ENCODE data around the gene APOO. TPM values are rescaled to one million over a fixed set of nuclear protein-coding genes. Genes with fewer than 3 reads are reported as not detected.

Gene APOO
- total RNA-seq, 1 experiment from 2014 or later, result 42.3 TPM

DNA sequence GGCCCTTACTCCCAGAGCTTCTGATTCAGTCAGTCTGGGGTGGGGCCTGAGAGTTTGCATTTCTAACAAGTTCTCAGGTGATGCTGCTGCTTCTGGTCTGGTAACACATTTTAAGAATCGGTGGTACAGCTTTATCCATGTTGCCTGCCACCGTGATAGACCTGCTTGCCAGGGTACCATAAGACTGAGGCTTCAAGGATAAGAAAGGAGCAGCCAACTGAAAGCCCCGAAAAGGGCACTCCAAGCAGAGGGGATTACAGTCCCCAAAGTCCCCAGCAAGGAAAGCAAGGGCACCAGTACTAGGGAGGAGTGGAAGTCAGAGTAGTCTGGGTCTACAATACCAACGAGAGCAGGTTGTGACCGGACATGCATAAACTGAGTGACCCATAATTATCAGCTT lies 49.8 kb downstream of the APOO start:
- BruUV-seq (replicated peaks), result no TSS peak
- Histone ChIP-seq H3K79me2 (ENCODE audit: low read depth) (no peaks in the 10 kb centered on the region), H3K4me3 (no peak overlapping the region), H3K9me3 (ENCODE audit: insufficient read depth, low read depth) (no peaks in the 10 kb centered on the region), H3K4me1 (replicated peaks; ENCODE audit: insufficient read depth) (no peaks in the 10 kb centered on the region), H3K4me2 (no peak overlapping the region), H3K9me2 (ENCODE audit: insufficient read depth) (no peaks in the 10 kb centered on the region), H3K36me3 (ENCODE audit: low read depth) (no peaks in the 10 kb centered on the region), H3K27ac (no peak overlapping the region), H2AFZ (no peak overlapping the region), H3K27me3 (ENCODE audit: insufficient read depth, low read depth) (no peaks in the 10 kb centered on the region), H4K20me1 (ENCODE audit: insufficient read depth) (no peaks in the 10 kb centered on the region), H3F3A (ENCODE audit: insufficient read depth, low read depth) (no peaks in the 10 kb centered on the region)
- POLR2A ChIA-PET (ENCODE audit: unreplicated experiment), result interaction anchor here (0.6 kb wide), 1 partner anchor 13 kb away, joined by 6 read pairs; no protein-coding TSS in a partner anchor
- CTCF ChIA-PET, result no interaction called here
- TF ChIP-seq, protein P1, sequence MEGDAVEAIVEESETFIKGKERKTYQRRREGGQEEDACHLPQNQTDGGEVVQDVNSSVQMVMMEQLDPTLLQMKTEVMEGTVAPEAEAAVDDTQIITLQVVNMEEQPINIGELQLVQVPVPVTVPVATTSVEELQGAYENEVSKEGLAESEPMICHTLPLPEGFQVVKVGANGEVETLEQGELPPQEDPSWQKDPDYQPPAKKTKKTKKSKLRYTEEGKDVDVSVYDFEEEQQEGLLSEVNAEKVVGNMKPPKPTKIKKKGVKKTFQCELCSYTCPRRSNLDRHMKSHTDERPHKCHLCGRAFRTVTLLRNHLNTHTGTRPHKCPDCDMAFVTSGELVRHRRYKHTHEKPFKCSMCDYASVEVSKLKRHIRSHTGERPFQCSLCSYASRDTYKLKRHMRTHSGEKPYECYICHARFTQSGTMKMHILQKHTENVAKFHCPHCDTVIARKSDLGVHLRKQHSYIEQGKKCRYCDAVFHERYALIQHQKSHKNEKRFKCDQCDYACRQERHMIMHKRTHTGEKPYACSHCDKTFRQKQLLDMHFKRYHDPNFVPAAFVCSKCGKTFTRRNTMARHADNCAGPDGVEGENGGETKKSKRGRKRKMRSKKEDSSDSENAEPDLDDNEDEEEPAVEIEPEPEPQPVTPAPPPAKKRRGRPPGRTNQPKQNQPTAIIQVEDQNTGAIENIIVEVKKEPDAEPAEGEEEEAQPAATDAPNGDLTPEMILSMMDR (conservative IDR thresholded peaks at IDR 0.05), result no peak
- TF ChIP-seq EZH2 (IDR thresholded peaks at IDR 0.05; ENCODE audit: low read depth), result no peak
- DNase-seq, result no peak
- intact Hi-C loops (cut with micrococcal nuclease; ENCODE audit: unreplicated experiment), result no loop called here

DNA sequence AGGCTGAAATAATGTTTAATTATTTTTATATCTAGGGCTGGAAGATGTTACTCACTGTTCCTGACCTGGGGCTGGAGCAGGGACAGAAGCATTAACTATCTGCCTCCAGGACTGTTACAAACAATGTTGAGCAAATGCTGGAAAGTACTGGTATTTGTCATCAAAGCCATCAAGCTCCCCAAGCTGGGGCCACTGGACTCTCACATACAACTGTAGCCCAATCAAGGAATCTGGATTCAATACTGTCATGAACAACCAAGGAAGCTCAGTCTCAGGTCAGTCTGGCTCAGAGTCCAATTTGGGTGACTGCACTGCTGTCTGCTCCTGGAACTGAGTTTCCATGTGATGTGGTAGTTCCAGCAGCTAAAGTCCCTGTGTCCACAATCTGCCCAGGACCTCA lies 50.4 kb downstream of the APOO start:
- Histone ChIP-seq H3K4me2 (no peak overlapping the region), H2AFZ (no peak overlapping the region), H3K27ac (no peak overlapping the region), H3K4me3 (no peak overlapping the region), H3K4me1 (replicated peaks; ENCODE audit: insufficient read depth) (no peaks in the 10 kb centered on the region), H3F3A (ENCODE audit: insufficient read depth, low read depth) (no peaks in the 10 kb centered on the region), H3K27me3 (ENCODE audit: insufficient read depth, low read depth) (no peaks in the 10 kb centered on the region), H3K9me3 (ENCODE audit: insufficient read depth, low read depth) (no peaks in the 10 kb centered on the region), H3K36me3 (ENCODE audit: low read depth) (no peaks in the 10 kb centered on the region), H3K79me2 (ENCODE audit: low read depth) (no peaks in the 10 kb centered on the region), H4K20me1 (ENCODE audit: insufficient read depth) (no peaks in the 10 kb centered on the region), H3K9me2 (ENCODE audit: insufficient read depth) (no peaks in the 10 kb centered on the region)
- DNase-seq, result no peak
- no peak for TF ChIP-seq EZH2 (IDR thresholded peaks at IDR 0.05; ENCODE audit: low read depth)
- TF ChIP-seq, protein P1 (conservative IDR thresholded peaks at IDR 0.05), result no peak
- POLR2A ChIA-PET (ENCODE audit: unreplicated experiment), result interaction anchor here (0.6 kb wide), 1 partner anchor 12 kb away, joined by 6 read pairs; no protein-coding TSS in a partner anchor
- BruUV-seq (replicated peaks), result no TSS peak
- CTCF ChIA-PET, result no interaction called here
- intact Hi-C loops (cut with micrococcal nuclease; ENCODE audit: unreplicated experiment), result no loop called here

- Histone ChIP-seq H3K9me3 (ENCODE audit: insufficient read depth, low read depth) (no peaks in the 10 kb centered on the region), H3K9me2 (ENCODE audit: insufficient read depth) (no peaks in the 10 kb centered on the region), H3F3A (ENCODE audit: insufficient read depth, low read depth) (no peaks in the 10 kb centered on the region), H3K27me3 (ENCODE audit: insufficient read depth, low read depth) (no peaks in the 10 kb centered on the region), H3K36me3 (ENCODE audit: low read depth) (no peaks in the 10 kb centered on the region), H3K4me1 (replicated peaks; ENCODE audit: insufficient read depth) (no peaks in the 10 kb centered on the region), H3K27ac (no peak overlapping the region), H4K20me1 (ENCODE audit: insufficient read depth) (no peaks in the 10 kb centered on the region), H3K79me2 (ENCODE audit: low read depth) (no peaks in the 10 kb centered on the region), H3K4me3 (no peak overlapping the region), H2AFZ (no peak overlapping the region), H3K4me2 (no peak overlapping the region)
- CTCF ChIA-PET, result no interaction called here
- intact Hi-C loops (cut with micrococcal nuclease; ENCODE audit: unreplicated experiment), result no loop called here
- BruUV-seq (replicated peaks), result no TSS peak
- no peak for DNase-seq
- POLR2A ChIA-PET (ENCODE audit: unreplicated experiment), result interaction anchor here (0.5 kb wide), 1 partner anchor 69 kb away, joined by 12 read pairs; no protein-coding TSS in a partner anchor
- no peak for TF ChIP-seq EZH2 (IDR thresholded peaks at IDR 0.05; ENCODE audit: low read depth)
- TF ChIP-seq, protein P1 (conservative IDR thresholded peaks at IDR 0.05), result no peak
Observed at GRCh38 chrX:23855569-23855968, 52.2 kb downstream of the APOO start.

All from PC-9 (cell line).